Activated T-helper 1 cell treated with Interleukin-2 at 50 U/mL for 16 hours (primary cell): ENCODE results near the gene SPTLC2.
"Not testable (repeated sequence)": the region's sequence is repeated elsewhere in the genome, so short reads cannot be mapped to it uniquely, and the experiment has no call there.

Source experiments
- DNase-seq: peaks from one replicate; pipeline ENCODE4 v3.0.0-alpha.2; 2020; ENCODE audit warnings: low read depth

SPTLC2 gene

GRCh38 chr14:77549451-77549850, 67.0 kb downstream of the SPTLC2 start:
- DNase-seq, result no peak

- DNase-seq, result no peak
These were observed 68.8 kb downstream of the SPTLC2 start for GRCh38 chr14:77547512-77548180.

- not testable (repeated sequence) for DNase-seq
These were observed 71.3 kb downstream of the SPTLC2 start for GRCh38 chr14:77545171-77545570.

- no peak for DNase-seq
These were observed 71.9 kb downstream of the SPTLC2 start for GRCh38 chr14:77544571-77544970.

GRCh38 chr14:77543637-77544334, 72.7 kb downstream of the SPTLC2 start:
- DNase-seq, result no peak

- no peak for DNase-seq
These were observed 73.2 kb downstream of the SPTLC2 start for GRCh38 chr14:77543240-77543551.

- no peak for DNase-seq
These were observed 73.8 kb downstream of the SPTLC2 start for GRCh38 chr14:77542421-77543239.

GRCh38 chr14:77541905-77542304, 74.5 kb downstream of the SPTLC2 start:
- DNase-seq, result no peak

- not testable (repeated sequence) for DNase-seq
These were observed 79.5 kb downstream of the SPTLC2 start for GRCh38 chr14:77536951-77537350.

GRCh38 chr14:77531071-77531470, 85.4 kb downstream of the SPTLC2 start:
- no peak for DNase-seq

- no peak for DNase-seq
These were observed 86.5 kb downstream of the SPTLC2 start for GRCh38 chr14:77529963-77530362.

- DNase-seq, result no peak
These were observed 87.2 kb downstream of the SPTLC2 start for GRCh38 chr14:77529213-77529612.

GRCh38 chr14:77528701-77529100, 87.7 kb downstream of the SPTLC2 start:
- DNase-seq, result not testable (repeated sequence)

GRCh38 chr14:77526266-77526665, 90.2 kb downstream of the SPTLC2 start:
- DNase-seq, result no peak

- DNase-seq, result no peak
These were observed 91.9 kb downstream of the SPTLC2 start for GRCh38 chr14:77524536-77524935.

GRCh38 chr14:77523109-77523508, 93.3 kb downstream of the SPTLC2 start:
- DNase-seq, result no peak

GRCh38 chr14:77520555-77520954, 95.9 kb downstream of the SPTLC2 start:
- no peak for DNase-seq

- DNase-seq, result no peak
These were observed 100.3 kb downstream of the SPTLC2 start for GRCh38 chr14:77516126-77516525.

- no peak for DNase-seq
These were observed 104.8 kb downstream of the SPTLC2 start for GRCh38 chr14:77511486-77512162.

GRCh38 chr14:77509366-77509765, 107.1 kb downstream of the SPTLC2 start:
- DNase-seq, result no peak

- no peak for DNase-seq
These were observed 107.6 kb downstream of the SPTLC2 start for GRCh38 chr14:77508876-77509275.

GRCh38 chr14:77508249-77508648, 108.2 kb downstream of the SPTLC2 start:
- DNase-seq, result no peak
